Suppressor macrophage treated with lipopolysaccharide for 1 hour (primary cell): ENCODE measurements around the gene ZNF438.
"Not testable (repeated sequence)": the region's sequence is repeated elsewhere in the genome, so short reads cannot be mapped to it uniquely, and the experiment has no call there.

Experiments used
- DNase-seq, 3 donors: peaks; one replicate each; pipeline ENCODE4 v3.0.0-alpha.2; 2020 to 2022

ZNF438 gene, protein sequence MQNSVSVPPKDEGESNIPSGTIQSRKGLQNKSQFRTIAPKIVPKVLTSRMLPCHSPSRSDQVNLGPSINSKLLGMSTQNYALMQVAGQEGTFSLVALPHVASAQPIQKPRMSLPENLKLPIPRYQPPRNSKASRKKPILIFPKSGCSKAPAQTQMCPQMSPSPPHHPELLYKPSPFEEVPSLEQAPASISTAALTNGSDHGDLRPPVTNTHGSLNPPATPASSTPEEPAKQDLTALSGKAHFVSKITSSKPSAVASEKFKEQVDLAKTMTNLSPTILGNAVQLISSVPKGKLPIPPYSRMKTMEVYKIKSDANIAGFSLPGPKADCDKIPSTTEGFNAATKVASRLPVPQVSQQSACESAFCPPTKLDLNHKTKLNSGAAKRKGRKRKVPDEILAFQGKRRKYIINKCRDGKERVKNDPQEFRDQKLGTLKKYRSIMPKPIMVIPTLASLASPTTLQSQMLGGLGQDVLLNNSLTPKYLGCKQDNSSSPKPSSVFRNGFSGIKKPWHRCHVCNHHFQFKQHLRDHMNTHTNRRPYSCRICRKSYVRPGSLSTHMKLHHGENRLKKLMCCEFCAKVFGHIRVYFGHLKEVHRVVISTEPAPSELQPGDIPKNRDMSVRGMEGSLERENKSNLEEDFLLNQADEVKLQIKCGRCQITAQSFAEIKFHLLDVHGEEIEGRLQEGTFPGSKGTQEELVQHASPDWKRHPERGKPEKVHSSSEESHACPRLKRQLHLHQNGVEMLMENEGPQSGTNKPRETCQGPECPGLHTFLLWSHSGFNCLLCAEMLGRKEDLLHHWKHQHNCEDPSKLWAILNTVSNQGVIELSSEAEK

GRCh38 chr10:31031558-31032257 lies at the start of gene ZNF438:
ZNF438 (minus strand) TSS chr10:31031865; CDS start chr10:30877034, 154,831 bp downstream.
- DNase-seq = peak; percentile 97 to 99 (median 99)

- no peak for DNase-seq
These were observed 44.9 kb upstream of the ZNF438 start for GRCh38 chr10:31076610-31076988.

DNA sequence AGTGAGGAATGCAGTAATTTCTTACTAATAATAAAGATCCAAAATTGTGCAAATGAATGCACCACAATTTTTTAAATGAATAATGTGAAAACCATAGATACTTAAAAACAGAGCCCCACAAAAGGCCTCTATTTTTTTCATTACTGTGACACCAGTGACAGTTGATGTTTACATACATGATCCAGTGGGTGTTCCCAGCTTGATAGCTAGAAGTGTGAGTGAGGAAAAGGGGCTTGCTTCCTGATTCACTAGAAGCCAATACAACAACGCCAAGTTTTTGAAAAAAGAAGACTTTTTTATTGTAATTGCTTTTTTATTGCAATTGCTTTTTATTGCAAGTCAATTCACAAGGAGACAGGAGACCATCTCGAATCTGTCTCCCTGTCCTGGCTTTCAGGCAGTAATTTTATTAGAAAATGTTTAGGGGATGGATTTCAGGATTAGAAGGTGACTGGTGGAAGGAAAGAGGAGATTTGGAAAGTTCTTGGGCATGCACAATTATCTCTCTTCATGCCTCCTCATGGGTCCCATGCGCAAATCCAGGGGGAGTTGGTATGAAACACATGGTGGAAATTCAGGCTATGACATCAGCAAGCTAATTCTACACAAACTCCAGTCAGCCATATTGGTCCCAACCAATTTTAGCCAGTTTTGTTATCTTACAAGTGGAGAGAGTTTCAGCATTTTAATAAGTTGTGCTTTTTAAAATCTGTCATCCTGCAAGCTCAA lies 44.4 kb upstream of the ZNF438 start:
- no peak for DNase-seq

DNA sequence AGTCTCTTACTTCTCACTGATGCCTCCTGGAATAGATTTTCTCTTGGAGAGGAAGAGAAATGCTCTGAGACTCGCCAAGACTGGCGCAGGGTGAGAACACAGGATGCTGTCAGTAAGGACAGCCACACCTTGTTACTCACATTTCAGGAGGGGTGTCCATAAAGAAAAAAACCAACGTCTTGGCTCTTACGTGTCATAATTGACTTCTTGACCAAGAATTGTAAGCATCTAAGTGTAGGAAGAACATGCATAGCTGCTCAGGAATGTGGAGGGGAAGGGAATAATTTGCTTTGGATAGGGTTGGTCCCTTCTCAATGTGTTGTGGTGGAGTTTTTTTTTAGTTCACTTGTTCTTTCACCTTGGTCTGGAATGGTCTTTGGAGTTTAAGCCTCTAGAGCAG lies 43.8 kb upstream of the ZNF438 start:
- DNase-seq = no peak

- DNase-seq = no peak
These were observed 43.0 kb upstream of the ZNF438 start for GRCh38 chr10:31074722-31075086.

- DNase-seq = no peak
These were observed 42.5 kb upstream of the ZNF438 start for GRCh38 chr10:31073996-31074721.

DNA sequence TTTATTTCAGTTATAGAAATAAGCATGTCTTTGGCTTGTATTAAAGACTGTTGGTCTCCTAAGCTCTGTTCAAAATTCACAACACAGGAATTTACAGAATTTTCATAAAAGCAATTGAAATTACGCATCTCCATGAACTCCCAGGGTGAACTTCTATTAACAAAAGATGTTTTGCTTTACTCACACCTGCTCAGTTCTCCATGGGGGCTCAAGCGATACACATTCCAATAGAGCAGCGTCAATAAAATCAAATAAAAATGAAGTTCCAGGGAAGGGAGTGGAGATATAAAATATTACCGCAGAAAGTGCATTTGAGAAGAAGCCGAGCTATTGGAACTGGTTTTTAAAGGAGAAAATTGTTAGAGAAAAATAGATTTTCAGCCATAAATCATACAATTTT lies 41.5 kb upstream of the ZNF438 start:
- no peak for DNase-seq

DNA sequence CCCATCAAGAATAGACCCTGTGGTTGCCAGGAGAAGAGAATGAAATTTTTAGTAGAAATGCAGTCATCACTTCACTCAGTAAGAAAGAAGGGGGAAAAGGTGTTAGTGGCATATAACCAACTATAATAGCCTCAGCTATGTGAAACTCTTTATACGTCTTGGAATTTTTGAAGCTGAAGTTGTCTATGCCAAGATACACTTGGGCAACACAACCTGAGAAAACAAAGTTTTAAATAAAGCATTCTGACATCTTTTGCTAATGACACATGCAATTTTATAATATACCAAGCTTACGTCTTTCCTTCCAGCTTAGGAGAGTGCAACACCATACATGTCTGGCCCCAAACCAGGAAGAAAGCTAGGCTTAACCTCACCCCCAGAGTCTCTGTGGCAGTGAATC lies 40.8 kb upstream of the ZNF438 start:
- DNase-seq = no peak

DNA sequence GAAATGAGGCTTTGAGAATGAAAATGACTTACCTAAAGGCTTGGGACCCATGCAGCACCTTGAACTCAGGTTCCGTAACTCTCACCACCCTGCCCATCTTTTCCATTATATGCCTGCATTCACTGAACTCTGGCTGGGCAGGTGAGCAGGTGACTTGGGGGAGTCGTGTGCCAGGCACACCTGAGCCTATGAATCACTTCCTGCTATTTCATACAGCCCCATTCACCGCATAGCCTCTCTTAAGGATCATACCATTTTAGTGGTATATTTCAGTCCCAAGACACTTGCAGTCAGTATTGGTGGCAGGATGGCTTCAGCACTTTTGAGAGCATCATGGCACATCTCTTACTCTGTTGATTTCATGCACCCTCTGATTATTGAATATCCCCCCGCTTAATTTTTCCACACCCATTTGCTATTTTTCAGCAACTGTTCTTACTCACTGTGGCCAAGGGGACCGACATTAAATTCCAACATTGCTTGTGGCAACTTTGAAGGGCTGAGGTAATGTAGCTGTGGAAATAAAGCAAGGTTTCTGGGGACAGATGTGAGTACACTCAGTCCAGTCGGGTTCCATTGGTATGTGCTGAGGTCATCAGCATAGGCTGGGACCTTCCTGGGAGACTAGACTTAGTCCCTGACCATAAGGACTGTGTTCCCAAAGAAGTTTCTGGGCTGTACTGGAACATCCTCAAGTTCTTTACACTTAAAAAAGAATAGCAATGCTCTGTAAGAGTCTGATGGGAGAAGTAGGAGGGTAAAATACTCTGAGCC lies 39.8 kb upstream of the ZNF438 start:
- DNase-seq = no peak

GRCh38 chr10:31070691-31071090 lies 39.0 kb upstream of the ZNF438 start:
- no peak for DNase-seq

DNA sequence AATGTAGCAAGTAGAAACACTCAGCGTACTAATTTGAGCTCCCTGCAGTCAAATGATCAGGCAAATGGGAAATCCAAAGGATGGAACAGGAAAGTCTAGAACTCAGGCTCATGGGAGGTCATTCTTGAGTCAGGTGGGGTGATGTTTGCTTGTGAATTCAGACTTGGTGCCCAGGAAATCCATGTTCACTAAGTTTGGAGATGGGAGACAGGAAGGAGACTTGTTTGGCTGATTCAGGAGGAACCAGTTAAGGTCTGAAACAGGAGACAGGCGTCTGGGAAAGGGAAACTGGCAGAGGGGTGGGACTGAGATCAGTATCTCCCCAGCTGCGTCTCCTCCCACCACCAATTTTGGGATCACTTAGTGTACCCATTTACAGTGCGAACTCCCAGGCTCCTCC lies 38.4 kb upstream of the ZNF438 start:
- no peak for DNase-seq

DNA sequence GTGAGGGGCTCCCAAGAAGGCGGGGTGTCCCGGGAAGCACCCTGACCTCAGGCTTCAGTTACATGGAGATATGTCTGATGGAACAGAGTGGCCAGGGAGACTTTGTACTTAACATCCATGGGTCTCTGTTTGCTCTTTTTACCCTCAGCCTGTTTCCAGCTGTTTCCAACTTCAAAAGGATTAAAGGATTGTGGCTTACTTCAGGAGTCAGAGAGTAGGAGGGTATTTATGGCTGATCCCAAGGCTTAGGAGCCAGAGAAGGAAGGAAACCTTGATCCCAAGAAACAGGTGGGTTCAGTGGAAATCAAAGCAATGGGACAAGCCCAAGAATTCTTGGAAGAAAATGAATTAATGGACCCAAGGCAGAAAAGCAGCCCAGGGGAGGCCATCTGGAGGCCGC lies 37.7 kb upstream of the ZNF438 start:
- DNase-seq = no peak

GRCh38 chr10:31064348-31064747 lies 32.7 kb upstream of the ZNF438 start:
- DNase-seq = no peak

DNA sequence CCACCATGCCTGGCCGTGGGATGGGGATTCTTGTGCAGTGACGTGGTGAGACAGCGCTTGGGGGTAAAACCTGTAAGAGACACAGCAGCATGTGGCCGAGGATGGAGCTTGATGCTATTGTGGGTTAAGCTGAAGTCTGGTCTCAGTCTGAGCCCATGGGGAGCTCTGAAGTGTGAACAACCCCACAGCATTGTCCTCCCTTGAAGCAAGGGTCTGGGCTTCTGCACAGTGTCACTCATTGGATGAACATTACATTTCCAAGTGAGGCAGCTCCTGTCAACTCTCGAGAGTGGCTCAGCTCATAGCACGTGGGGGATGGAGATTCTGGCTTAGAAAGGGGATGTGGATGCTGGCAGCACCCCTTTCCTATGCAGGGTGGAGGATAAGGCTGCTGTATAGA lies 32.2 kb upstream of the ZNF438 start:
- DNase-seq = no peak

DNA sequence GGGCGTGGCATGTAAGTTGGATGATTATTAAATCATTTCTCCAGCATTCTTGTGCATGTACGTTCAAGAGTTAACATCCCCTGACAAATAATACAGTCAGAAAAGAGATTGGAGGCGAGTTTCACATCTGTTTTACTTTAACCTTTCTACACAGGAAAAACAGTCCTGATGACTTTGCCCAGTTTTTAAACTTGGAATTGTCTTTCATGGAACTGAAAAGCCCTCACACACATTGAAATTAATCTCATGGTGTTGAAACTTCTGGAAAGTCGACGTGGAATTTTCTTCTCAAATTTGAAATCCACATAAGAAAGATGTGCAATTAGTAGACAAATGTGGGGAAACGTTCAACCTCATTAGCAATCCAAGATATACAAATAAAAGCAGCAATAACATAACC lies 31.2 kb upstream of the ZNF438 start:
- DNase-seq = no peak

- no peak for DNase-seq
These were observed 30.3 kb upstream of the ZNF438 start for GRCh38 chr10:31061941-31062340.

DNA sequence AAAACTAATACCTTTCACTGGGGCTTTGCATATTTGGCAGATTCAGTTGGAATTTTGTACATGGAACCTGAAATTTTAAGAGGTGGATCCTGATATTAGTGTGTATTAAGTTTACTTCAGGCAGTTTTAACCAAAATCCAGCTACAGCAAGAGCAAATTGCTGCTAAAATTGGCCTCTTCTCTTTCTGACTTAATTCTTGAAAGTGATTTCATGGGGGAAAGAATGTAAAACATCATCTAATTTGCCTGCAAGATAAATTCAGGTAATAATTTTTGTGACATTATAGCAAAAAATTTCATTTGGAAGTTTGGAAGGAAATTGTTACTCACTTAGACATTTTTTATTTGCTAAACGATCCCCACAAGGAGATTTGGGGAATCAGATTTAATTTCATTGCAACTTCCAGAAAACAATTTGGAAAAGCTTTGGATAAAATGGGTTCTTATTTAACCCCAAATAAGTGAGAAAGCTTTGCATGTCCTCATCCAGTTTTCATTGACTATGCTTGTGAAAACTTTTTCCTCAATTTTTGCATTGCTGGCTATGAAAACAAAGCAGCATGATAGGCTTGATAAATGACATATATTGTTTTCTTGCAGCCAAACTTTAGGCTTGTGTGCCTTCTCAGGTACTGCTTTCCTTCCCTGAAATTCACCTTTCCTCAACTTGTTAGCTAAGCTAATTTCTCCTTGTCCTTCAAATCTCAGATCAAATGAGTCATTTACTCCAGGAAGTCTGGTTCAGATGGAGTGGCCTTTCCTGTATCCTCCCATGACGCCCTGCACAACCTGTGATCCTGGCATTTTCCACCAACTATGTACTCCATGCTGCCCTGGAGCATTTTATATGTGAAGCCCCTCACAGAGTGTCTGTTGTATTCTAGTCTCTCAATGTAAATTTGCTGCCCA lies 27.4 kb upstream of the ZNF438 start:
- no peak for DNase-seq

GRCh38 chr10:31056678-31057077 lies 25.0 kb upstream of the ZNF438 start:
- not testable (repeated sequence) for DNase-seq

GRCh38 chr10:31055573-31056251 lies 24.0 kb upstream of the ZNF438 start:
- DNase-seq = no peak

- no peak for DNase-seq
These were observed 20.0 kb upstream of the ZNF438 start for GRCh38 chr10:31051703-31052102.
